Thyroid gland (tissue), 4 donors: ENCODE measurements around the gene POC1B.

Experiments used
- POLR2A ChIP-seq, 2 donors: fragments of 450-650 bp; IDR thresholded peaks; one replicate each; pipeline ENCODE4 v1.6.1; 2017; ENCODE audit warnings: antibody characterized with exemption in 2 of 2, mild to moderate bottlenecking in 2 of 2, moderate library complexity in 1 of 2
- TF ChIP-seq, protein P1 (sequence below), 6 experiments: fragments of 200-600 bp in 3 of 6; fragments of 450-650 bp in 3 of 6; sonication (generic) in 3 of 6; IDR thresholded peaks; one replicate each; pipeline ENCODE4 v1.5.1; 2016 to 2019; ENCODE audit warnings: antibody characterized with exemption in 6 of 6, mild to moderate bottlenecking in 2 of 6, inconsistent platforms in 1 of 6, moderate library complexity in 1 of 6

DNA sequence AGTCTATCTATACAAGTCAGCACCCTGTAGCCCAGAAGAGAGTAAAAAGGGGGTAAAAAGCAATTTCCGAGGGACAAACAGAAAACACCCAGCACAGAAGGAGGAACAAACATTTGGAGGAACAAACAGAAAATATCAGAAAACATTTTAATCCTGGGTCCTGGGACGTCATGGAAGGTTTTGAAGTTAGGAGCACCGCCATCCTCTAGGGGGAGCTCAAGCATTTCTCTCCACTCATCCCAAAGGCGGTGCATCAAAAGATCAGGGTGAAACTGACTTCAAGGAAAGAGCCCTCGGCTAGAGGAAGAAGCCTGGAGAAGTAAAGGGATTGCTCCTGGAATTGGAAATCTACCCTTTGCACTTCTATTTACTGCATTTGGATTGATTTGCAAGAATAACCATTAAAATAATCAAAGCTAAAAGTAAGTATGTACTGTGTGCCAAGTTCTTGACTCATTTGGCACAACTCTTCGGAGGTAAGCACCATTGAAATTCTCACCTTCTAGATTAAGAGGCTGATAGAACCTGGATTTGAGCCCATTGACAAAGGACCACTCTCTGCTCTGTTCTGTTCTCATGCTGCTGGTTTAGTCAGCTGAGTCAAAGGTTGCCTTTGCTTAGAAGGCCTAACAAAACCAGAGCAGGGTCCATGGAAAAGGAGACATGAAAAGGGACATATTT is 17.2 kb upstream of the POC1B start:
- TF ChIP-seq, protein P1, sequence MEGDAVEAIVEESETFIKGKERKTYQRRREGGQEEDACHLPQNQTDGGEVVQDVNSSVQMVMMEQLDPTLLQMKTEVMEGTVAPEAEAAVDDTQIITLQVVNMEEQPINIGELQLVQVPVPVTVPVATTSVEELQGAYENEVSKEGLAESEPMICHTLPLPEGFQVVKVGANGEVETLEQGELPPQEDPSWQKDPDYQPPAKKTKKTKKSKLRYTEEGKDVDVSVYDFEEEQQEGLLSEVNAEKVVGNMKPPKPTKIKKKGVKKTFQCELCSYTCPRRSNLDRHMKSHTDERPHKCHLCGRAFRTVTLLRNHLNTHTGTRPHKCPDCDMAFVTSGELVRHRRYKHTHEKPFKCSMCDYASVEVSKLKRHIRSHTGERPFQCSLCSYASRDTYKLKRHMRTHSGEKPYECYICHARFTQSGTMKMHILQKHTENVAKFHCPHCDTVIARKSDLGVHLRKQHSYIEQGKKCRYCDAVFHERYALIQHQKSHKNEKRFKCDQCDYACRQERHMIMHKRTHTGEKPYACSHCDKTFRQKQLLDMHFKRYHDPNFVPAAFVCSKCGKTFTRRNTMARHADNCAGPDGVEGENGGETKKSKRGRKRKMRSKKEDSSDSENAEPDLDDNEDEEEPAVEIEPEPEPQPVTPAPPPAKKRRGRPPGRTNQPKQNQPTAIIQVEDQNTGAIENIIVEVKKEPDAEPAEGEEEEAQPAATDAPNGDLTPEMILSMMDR (IDR thresholded peaks at IDR 0.05): peak; percentile 36 to 90 (median 75)
- no peak for TF ChIP-seq POLR2A (IDR thresholded peaks at IDR 0.05)
